HG02885 (cell line): Measurements from ENCODE around the gene CS.
"Not testable (repeated sequence)": the region's sequence is repeated elsewhere in the genome, so short reads cannot be mapped to it uniquely, and the experiment has no call there.

Source experiments
- ATAC-seq: cut with Tn5 transposase; IDR thresholded peaks from one replicate; pipeline ENCODE4 v1.9.1; 2021; ENCODE audit warnings: mild to moderate bottlenecking; ENCODE audit not compliant: unreplicated experiment, poor library complexity

Gene CS

DNA sequence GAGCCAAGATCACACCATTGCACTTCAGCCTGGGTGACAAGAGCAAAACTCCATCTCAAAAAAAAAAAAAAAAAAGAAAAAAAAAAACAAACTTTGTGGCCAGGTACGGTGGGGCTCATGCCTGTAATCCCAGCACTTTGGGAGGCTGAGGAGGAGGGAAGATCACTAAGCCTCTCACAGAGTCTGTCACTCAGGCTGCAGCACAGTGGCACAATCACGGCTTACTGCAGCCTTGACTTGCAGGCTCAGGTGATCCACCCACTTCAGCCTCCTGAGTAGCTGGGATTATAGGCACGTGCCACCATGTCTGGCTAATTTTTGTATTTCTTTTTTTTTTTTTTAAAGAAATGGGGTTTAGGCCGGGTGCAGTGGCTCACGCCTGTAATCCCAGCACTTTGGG is 15.9 kb downstream of the CS start:
- ATAC-seq, result not testable (repeated sequence)

GRCh38 chr12:56282579-56282978 is 17.6 kb downstream of the CS start:
- no peak for ATAC-seq

- ATAC-seq, result no peak
Measured at GRCh38 chr12:56282030-56282429, 18.1 kb downstream of the CS start.

GRCh38 chr12:56280849-56281248 is 19.3 kb downstream of the CS start:
- no peak for ATAC-seq

GRCh38 chr12:56278905-56279304 is 21.2 kb downstream of the CS start:
- no peak for ATAC-seq

- no peak for ATAC-seq
Measured at GRCh38 chr12:56274299-56274698, 25.8 kb downstream of the CS start.

DNA sequence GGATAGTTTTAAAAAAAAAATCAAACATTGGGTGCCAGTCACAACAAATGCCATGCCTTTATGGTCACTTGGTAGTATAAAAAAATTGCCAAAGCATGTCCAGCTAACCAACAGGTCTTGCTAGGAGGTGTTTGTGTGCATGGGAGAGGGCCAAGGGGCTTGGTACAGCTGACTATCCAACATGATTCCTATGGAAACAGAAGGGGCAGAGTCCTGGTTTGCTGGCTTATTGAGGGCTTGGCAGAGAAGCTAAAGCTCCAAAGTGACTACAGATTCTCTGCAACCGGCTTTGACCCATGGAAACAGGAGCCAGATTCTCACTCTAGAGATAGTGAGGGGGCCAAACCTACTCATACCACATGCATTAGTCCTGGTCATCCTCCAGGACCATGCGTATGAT is 27.7 kb downstream of the CS start:
- ATAC-seq, result not testable (repeated sequence)

- no peak for ATAC-seq
Measured at GRCh38 chr12:56271031-56271430, 29.1 kb downstream of the CS start.

DNA sequence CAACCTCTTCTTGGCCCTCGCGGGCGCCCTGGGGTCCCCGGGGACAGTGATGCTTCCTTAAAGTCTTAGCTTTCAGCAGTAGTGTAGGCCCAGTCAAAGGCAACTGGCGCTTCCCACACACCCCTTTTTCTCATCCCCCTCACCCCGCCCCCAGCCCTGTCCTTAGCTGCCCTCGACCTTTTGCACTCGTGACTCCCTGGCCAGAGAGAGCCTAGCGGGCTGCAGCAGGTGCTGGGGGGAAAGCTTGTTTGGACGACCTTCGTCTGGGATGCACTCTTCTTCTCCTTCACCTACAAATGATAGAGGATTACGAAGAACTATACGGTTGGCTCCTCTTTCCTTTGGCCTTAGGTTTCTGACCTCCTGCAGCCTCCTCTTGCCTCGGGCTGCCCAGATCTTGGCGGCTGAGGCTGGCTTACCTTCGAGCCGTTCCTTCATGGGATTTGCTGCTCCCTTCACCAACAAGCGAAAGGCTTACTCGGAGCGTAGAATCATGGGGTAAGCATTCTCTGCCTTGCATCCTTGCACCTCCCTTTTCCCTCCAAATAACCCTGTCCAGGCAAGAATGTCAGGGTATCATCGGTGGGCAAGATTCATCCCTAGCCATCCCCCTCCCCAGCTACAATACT is 32.6 kb downstream of the CS start:
- peak; percentile 20 for ATAC-seq

DNA sequence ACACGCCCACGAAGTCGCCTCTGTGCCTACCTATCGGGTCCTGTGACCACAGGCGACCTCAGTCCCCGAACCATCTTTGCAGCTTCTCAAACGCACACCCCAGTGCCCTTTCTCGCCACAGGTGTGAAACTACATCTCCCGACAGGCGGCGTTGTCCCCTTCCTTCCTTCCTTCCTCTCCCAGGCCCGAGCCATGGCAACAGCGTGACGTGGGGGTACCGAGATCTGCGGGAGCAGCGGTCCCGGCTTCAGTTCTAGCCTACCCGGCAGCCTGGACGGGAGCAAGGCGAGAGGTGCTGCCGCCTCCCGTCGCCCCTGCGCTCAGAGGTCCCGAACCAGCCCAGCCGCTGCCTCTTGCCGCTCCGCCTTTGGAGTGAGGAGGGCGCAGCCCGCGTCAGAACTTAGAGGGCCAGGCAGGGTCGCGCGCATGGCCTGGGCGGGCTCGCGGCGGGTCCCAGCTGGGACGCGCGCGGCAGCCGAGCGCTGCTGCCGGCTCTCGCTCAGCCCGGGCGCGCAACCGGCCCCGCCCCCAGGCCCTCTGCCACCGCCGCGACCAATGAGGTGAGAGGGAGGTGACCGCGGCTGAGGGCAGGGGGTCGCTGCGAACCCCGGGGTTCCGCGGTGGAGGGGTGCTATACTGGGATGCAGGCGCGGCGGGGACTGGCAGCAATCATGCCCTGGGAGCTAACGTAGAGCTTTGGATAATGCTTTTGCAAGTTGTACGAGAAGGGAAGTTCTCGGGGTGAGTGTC is 33.3 kb downstream of the CS start, which contains the start of gene COQ10A:
Gene COQ10A (plus strand): TSS at position 250 of the 750 bp plus-strand sequence. CDS start 177 bp downstream, at position 427.
- ATAC-seq, result peak; percentile 90

DNA sequence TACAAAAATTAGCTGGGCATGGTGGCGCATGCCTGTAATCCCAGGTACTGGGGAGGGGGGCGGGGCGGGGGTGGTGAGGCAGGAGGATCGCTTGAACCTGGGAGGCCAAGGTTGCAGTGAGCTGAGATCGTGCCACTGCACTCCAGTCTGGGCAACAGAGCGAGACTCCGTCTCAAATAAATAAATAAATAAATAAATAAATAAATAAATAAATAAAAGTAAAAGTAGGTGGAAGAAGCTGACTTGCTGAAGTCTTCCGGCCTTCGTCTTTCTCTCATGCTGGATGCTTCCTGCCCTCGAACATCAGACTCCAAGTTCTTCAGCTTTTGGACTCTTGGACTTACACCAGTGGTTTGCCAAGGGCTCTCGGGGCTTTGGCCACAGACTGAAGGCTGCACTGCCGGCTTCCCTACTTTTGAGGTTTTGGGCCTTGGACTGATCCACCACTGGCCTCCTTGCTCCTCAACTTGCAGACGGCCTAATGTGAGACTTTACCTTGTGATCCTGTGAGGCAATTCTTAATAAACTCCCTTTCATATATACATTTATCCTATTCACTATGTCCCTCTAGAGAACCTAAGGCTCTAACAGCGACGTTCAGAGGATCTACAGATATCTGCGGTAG is 34.0 kb downstream of the CS start:
- ATAC-seq, result not testable (repeated sequence)

GRCh38 chr12:56262955-56263354 is 37.2 kb downstream of the CS start:
- not testable (repeated sequence) for ATAC-seq

DNA sequence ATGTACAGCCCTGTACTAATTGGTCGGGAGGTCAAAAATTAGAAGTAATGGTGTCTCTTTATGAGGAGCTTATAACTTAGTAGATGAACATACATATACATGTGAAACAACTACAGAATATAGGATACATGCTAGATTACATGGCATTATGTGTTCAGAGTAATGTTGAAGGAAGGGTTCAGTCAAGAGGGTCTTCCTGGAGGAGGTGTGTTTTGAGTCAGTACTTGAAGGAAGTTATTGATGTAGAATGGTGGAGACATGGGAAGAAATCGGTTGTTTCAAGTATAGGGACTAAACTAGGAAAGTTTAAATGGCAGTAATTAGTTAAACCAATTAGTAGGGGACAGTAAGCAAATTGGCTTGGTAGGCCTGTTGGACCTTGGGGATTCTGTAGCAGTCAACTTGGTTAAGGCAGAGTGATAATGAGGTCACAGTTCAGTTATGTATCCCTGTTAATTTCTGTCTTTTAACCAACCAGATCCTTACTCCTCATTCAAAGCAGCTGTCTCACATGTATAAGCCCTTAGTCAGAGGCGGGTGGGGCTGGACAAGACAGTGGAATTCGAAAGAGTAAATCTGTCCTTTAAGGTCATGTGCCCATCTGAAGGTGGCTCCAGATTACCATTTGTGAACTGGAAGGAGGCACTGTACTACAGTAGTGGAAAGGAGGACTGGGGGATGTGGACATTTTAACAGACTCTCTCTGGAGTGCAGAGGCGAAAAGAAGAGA is 38.5 kb downstream of the CS start:
- ATAC-seq, result no peak

DNA sequence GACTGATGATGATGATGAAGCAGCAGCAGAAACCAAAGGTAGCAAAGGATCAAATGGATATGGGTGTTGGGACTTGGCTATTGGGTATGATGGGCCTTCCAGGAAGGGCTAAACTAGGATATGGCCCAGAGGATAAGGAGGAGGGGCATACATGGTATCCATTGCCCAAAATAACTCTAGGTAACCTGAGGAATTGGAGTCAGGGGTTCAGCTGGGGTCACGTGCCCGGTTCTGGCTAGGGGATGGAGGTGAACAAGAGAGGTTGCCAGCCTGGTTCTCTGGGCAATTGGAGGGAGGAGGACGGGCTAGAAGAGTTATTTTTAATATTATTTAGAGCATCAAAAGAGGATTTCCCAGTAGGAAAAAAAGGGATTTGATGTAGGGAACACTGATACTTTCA is 39.2 kb downstream of the CS start:
- ATAC-seq, result no peak

GRCh38 chr12:56260380-56260779 is 39.8 kb downstream of the CS start:
- no peak for ATAC-seq

DNA sequence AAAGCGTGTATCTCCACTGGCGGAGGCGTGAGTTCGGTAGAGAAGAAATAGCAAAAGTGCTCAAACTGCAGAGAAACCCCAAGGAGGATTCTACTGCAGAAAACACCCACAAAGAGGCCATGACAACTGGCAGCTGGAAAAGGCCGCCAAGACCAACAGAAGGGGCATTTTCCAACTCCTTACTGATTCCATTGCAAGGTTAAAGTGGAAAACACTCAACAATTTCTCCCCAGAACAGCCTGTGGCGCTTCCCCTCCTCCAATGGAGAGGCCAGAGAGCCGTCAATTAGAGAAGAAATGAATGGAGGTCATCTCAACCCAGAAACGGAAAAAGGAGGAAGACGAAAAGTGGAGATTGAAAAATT is 41.3 kb downstream of the CS start:
- ATAC-seq, result no peak

- peak; percentile 91 for ATAC-seq
Measured at GRCh38 chr12:56258068-56258819, 41.9 kb downstream of the CS start, which contains the start of gene ANKRD52. Gene ANKRD52, minus strand, starts transcription at chr12:56258384. Its CDS starts 115 bp downstream, at chr12:56258269.

DNA sequence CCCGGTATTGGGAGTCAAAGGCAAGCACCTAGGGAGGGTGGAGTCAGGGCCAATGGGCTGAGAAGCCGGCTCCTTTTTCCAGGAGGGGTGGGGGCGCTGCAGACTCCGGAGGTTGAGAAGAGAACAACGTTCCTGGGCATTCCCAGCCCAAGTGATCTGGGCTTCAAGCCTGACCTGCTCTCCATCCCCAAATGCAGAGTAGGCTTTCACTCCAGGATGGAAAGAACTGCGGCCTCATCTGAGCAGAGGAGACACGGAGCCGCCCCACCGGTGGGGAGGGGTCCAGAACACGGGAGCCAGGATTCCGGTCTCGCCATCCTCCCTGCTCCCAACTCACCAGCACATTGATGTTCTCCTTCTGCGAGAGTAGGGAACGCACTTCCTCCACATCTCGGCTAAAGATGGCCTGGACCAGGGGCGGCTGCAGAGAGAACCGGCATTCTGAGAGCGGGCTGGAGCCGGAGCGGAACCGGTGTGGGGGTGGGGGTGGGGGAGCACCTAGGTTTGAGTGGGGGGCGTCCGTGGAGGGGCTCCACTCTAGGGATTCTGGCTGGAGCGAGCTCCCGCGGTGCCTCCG is 42.6 kb downstream of the CS start:
- no peak for ATAC-seq

GRCh38 chr12:56257071-56257470 is 43.1 kb downstream of the CS start:
- no peak for ATAC-seq
